ENCODE measurements around the gene RNF43.

RNF43 gene

DNA sequence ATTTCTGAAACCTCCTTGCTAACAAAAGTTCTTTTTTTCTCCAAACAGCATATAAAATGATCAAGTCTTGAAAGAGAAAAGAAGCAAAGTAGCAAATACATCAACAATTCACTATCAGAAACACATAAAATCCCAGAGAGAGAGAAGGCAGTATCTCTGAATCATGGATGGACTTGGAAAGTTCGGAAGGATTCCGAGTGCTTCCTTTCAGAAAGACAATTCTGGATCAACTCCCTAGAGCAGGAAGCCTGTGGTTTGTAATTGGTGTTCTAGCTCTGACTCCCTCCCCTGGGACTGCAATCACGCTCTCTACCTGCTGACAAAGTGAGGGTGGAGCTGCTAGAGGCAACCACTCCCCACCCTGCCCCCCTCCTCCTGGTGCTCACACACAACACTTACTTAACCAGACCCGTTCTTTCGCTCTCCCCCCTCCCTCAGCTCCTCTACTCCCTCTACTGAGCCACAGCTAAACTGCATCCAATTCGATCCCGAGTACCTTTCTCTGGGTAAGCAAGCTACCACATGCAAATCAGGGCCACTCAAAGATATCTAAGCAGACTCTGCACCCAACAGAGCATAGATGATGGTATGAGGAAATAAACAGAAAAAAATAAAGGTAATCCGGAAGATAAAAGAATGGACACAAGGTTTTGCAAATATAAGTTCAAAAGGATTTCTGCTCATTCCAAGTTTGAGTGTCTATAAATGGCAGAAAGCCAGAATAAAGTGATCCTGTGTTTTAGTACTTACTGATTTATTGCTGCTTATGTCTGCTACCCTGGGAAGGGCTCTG, at the start of gene RNF43:
RNF43 (minus strand) TSS at position 235 of the 793 bp plus-strand sequence. CDS start 1,957 bp downstream, outside the sequence.
- peak; percentile 50 for FAIRE-seq

DNA sequence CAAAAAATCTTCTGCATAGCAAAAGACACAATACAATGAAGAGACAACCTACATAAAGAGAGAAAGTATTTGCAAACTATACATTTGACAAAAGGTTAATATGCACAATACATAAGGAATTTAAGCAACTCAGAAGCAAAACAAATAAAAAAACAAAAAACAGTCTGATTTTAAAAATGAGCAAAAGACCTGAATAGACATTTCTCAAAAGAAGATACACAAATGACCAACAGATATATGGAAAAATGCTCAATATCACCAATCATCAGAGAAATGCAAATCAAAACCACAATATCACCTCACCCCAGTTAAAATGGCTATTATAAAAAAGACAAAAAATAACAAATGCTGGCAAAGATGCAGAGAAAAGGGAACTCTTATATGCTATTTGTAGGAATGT, 38.2 kb upstream of the RNF43 start:
- no peak for FAIRE-seq

GRCh38 chr17:58452738-58453137, 35.4 kb upstream of the RNF43 start:
- no peak for FAIRE-seq

- FAIRE-seq = no peak
Observed at GRCh38 chr17:58447039-58447975, 30.0 kb upstream of the RNF43 start.

GRCh38 chr17:58446086-58446485, 28.8 kb upstream of the RNF43 start:
- no peak for FAIRE-seq

GRCh38 chr17:58436805-58437239, 19.5 kb upstream of the RNF43 start:
- FAIRE-seq = no peak

GRCh38 chr17:58436245-58436644, 18.9 kb upstream of the RNF43 start:
- no peak for FAIRE-seq

DNA sequence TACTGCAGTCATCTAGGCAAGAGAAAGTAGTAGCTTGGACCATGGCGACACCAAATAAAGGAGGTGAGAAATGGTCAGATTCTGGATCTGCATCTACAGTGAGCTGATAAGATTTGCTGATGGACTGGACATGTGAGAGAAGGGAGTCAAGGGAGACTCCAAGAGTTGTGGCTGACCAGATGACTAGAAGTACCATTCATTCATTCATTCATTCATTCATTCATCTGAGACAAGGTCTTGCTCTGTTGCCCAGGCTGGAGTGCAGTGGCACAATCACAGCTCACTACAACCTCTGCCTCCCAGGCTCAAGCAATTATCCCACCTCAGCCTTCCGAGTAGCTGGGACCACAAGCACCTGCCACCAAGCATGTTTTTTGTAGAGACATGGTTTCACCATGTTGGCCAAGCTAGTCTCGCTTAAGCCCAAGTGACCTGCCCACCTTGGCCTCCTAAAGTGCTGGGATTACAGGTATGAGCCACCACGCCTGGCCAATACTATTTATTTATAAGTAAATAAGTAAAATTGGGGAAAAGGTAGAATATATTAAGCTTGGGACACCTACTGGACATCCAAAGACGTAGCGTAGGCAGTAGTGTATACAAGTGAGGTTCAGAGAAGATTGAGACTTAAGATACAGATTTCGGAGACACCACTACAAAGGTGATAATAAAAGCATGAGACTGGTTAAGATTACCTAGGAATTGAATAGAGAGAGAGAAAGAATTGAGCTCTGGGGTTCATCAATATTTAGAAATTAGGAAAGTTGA, 15.7 kb upstream of the RNF43 start:
- FAIRE-seq = no peak

GRCh38 chr17:58427807-58428206, 10.5 kb upstream of the RNF43 start:
- no peak for FAIRE-seq

DNA sequence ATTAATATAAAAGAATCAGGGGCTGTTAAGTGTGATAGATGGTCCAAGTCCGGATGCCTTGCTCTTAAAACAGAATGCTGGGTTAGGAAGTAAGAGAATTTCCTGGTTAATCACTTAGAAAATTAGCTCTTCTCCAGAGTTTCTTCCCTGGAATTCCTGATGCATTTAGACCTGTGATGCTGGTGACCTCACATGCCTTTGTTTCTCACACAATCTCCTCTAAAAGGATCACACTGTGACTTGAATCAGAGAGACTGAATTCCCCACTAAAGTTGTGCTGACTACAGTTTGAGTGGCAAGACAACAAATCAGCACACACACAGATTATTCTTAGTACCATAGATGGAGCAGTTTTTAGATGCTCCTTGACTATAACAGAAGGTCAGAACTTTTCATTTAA, 4.4 kb upstream of the RNF43 start:
- no peak for FAIRE-seq

DNA sequence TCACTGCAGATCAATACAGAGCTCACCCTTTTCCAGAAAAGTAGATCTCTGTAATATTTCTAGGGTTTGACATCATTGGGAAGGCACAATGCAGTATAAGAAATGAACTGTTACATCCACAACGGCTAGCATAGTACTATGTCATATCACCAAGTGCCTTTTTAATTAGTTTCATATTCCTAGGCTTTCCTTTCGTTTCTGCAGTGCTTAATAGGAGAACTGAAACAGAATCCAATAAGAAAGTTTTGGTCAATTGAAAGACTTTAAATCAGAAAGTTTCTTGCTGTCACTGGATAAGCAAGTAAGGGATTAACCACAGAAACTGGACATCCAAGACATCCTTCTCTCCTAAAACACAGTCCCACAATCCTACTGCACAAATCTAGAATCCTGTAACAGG, 3.5 kb upstream of the RNF43 start:
- no peak for FAIRE-seq

DNA sequence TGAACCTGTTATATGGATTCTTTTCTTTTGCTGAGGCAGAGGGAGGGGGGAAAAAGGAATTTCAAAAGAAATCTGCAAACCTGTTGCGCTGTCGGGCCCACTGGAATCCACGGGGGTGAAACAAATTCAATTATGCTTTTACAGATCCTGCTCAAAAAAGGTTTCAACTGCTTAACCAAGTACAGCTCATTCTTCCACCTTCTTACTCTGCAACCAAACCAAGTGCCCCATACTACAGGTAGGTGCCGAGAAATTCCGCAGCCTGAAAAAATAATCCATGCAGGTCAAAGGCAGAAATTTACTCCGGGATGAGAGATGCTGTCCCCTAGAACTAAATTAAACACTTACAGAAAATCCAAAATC, 416 bp downstream of the RNF43 start:
- FAIRE-seq = no peak

GRCh38 chr17:58416396-58416795, 938 bp downstream of the RNF43 start:
- FAIRE-seq = no peak

DNA sequence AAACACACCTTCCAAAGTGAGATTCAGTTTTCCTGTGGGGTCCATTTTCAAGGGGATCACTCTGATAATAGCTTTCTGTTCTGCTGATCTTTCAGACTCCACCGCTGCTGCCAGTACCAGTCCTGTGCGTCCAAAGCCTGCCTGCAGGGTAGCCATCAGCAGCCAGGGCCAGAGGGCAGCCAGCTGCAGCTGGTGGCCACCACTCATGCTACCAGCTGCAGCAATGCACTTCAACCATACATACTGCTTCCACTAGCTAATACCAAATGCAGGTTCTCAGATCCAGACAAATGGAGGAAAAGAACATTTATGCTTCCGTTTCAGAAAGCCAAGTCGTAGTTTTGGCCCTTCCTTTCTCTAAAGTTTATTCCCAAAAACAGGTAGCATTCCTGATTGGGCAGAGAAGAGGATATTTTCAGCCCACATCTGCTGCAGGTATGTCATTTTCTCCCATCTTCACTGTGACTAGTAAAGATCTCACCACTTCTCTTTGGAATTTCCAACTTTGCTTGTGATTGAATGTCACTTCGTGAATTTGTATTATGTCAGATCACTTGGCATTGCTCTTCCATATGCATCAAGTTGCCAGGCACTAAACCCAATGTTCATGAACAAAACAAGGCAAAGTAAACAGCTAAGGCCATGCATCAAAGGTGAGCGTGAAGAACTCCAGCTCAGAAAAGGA, 1.8 kb downstream of the RNF43 start:
- FAIRE-seq = no peak

- no peak for FAIRE-seq
Observed at GRCh38 chr17:58414596-58414997, 2.7 kb downstream of the RNF43 start.

DNA sequence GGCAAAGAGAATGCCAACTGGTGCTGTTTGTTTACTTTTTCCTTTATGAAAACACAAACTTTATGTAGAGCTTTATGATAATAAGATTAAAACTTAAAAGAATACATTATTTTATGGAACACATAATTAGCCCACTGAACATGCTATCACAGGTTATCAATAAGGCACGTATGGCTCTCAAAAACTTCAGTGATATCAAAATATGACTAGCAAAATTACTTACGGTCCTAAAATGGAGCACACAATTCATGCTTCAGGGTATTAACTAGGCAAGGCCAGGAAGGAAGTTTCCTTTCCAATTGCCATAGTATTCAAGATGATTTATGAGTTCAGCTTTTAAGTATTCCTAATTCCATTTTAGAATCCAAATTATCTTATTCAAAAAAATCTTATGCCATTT, 3.6 kb downstream of the RNF43 start:
- FAIRE-seq = no peak

DNA sequence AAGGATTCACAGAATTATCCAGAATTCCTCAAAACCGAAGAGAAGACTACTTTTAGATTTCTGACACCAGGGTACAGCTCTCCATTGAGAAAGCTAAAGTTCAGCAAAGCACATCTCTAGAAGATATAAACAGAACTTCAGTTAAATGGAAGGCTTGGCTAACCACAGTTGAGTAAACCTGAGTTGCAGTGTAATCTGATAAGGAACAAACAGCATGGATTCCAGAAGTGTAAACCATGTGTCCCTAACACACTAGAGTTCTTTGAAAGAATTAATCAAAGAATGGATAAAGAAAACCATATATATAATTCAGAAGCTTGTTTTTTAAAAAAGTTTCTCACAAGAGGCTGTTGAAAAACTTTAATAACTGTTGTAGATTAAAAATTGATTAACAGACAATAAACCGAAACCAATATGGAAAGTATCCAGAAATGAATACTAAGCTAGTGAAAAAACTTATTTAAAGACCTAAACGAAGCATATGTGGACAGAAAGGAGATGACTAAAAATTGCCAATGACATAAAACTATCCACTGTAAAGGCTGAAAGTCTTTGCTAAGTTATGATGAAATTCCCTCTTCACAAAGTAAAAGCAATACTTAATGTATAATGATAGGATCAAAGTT, 4.3 kb downstream of the RNF43 start:
- FAIRE-seq = no peak

- no peak for FAIRE-seq
Observed at GRCh38 chr17:58412064-58412703, 5.2 kb downstream of the RNF43 start.

DNA sequence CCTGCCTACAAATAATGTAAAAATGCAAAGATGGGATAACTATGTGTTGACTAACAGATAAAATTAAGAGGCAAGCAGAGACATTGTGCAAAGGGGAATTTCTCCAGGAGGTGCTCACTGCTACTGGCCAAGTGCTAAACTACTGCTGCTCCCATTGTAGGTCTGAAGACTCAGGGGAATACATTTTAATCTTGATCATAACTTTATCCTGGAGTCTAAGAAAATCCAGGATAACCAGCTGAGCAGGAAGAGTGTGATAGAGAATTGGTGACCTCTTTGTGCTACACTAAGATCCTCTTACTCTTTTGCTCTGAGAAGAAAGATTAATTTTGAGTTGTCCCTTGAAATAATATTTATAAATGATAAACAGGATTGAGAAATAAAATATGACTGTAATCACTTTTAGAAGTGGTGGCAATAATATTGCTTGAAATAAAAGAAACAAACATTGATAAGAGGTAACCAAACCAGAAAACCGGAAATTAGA, 5.9 kb downstream of the RNF43 start:
- FAIRE-seq = no peak

- no peak for FAIRE-seq
Observed at GRCh38 chr17:58410714-58411407, 6.5 kb downstream of the RNF43 start.

DNA sequence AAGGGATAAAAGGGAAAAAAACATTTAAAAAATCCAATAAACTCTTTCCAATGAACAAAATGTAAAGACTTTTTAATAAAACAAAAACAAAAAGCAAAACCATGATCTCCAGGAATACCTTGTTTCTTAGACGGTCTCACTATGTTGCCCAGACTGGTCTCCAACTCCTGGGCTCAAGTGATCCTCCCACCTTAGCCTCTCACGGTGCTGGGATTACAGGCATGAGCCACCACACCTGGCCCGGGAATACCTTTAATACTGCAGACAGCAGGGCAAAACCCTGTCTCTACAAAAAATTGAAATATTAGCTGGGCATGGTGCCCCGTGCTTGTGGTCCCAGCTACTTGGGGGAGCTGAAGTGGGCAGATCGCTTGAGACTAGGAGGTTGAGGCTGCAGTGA, 7.9 kb downstream of the RNF43 start:
- FAIRE-seq = no peak
